ENCODE results near the gene KLK7. TPM values are rescaled to one million over a fixed set of nuclear protein-coding genes. Genes with fewer than 3 reads are reported as not detected.

KLK7 gene
- total RNA-seq, 4 donors from 2014 or later: 9.5 to 309 (median 198) TPM

GRCh38 chr19:51018745-51019543, 35.2 kb upstream of the KLK7 start:
- Histone ChIP-seq H3K36me3 (peaks cover 0 to 33% (median 0%) of the 10 kb centered on the region in 3 donors), H3K4me3 (peak overlapping the region; percentile 44 to 65 (median 60)), H3K9me3 (no peaks in the 10 kb centered on the region), H3K27ac (peak overlapping the region; percentile 80 to 94 (median 88)), H3K27me3 (peaks cover 0 to 87% (median 2%) of the 10 kb centered on the region in 4 donors), H3K4me1 (peaks cover 14 to 64% (median 16%) of the 10 kb centered on the region in 3 donors)
- intact Hi-C loops (cut with DNase I): loop anchor here (5.0 kb wide), 1 partner anchor 87 kb away; no protein-coding TSS in a partner anchor
- no peak for DNase-seq
- WGBS, 2 donors: 1 to 9% methylated on average over 18 to 27 of the region's 68 CpGs
- TF ChIP-seq POLR2A (IDR thresholded peaks at IDR 0.05) (peak in 2 of 4 donors; percentile 33 to 72), CTCF (IDR thresholded peaks at IDR 0.05) (no peak)

GRCh38 chr19:51016798-51017683, 33.3 kb upstream of the KLK7 start:
- peak in 1 of 4 donors; percentile 8 for TF ChIP-seq POLR2A (IDR thresholded peaks at IDR 0.05)
- TF ChIP-seq CTCF (IDR thresholded peaks at IDR 0.05): peak; percentile 36 to 96 (median 89)
- Histone ChIP-seq H3K36me3 (peaks cover 0 to 15% (median 0%) of the 10 kb centered on the region in 3 donors), H3K27ac (peak overlapping the region; percentile 85 to 94 (median 88)), H3K4me1 (peaks cover 14 to 56% (median 16%) of the 10 kb centered on the region in 3 donors), H3K9me3 (no peaks in the 10 kb centered on the region), H3K4me3 (peak overlapping the region; percentile 49 to 66 (median 60)), H3K27me3 (peaks cover 0 to 85% (median 2%) of the 10 kb centered on the region in 4 donors)
- WGBS, 2 donors: 2% methylated on average over 31 to 55 of the region's 68 CpGs
- intact Hi-C loops (cut with DNase I): loop anchor here (5.0 kb wide), 1 partner anchor 85 kb away; no protein-coding TSS in a partner anchor
- no peak for DNase-seq

GRCh38 chr19:51015691-51016267, 32.1 kb upstream of the KLK7 start:
- Histone ChIP-seq H3K27me3 (peaks cover 0 to 91% (median 2%) of the 10 kb centered on the region in 4 donors), H3K4me1 (peaks cover 14 to 50% (median 17%) of the 10 kb centered on the region in 3 donors), H3K9me3 (no peaks in the 10 kb centered on the region), H3K27ac (peak overlapping the region in 1 of 4 donors; percentile 89), H3K4me3 (no peak overlapping the region), H3K36me3 (peaks cover 0 to 15% (median 0%) of the 10 kb centered on the region in 3 donors)
- no peak for DNase-seq
- WGBS, 2 donors: 90 to 100% methylated on average over 3 to 7 of the region's 19 CpGs
- intact Hi-C loops (cut with DNase I): loop anchor here (5.0 kb wide), 1 partner anchor 83 kb away; no protein-coding TSS in a partner anchor
- no peak for TF ChIP-seq CTCF (IDR thresholded peaks at IDR 0.05)

GRCh38 chr19:51014242-51014641, 30.5 kb upstream of the KLK7 start:
- H3K4me3 ChIP-seq: no peak overlapping the region

More at GRCh38 chr19:51014242-51014641, 30.5 kb upstream of the KLK7 start:
- H3K36me3 ChIP-seq: peaks cover 0 to 15% (median 0%) of the 10 kb centered on the region in 3 donors
- H3K27ac ChIP-seq: peak overlapping the region in 3 of 4 donors; percentile 5 to 36 (median 9)
- TF ChIP-seq CTCF (IDR thresholded peaks at IDR 0.05): no peak
- no peak for TF ChIP-seq POLR2A (IDR thresholded peaks at IDR 0.05)
- H3K4me1 ChIP-seq: peaks cover 8 to 50% (median 17%) of the 10 kb centered on the region in 3 donors
- H3K27me3 ChIP-seq: peaks cover 0 to 90% (median 2%) of the 10 kb centered on the region in 4 donors
- H3K9me3 ChIP-seq: no peaks in the 10 kb centered on the region
- intact Hi-C loops (cut with DNase I): no loop called here
- WGBS, 2 donors: 67 to 81% methylated on average over 5 to 6 of the region's 6 CpGs
- DNase-seq: no peak

Measured in esophagus squamous epithelium (tissue), 5 donors.